Activated CD8-positive, alpha-beta memory T cell treated with anti-CD3 and anti-CD28 coated beads, Interleukin-2, amount 50 U/mL, for 4 hours (primary cell): ENCODE data around the gene P2RY6.
A peak's percentile ranks its signal among the peaks of the same experiment; 100 is the strongest.

Experiments used
- DNase-seq: peaks from one replicate; pipeline ENCODE4 v3.0.0-alpha.2; 2020

Gene P2RY6

DNA sequence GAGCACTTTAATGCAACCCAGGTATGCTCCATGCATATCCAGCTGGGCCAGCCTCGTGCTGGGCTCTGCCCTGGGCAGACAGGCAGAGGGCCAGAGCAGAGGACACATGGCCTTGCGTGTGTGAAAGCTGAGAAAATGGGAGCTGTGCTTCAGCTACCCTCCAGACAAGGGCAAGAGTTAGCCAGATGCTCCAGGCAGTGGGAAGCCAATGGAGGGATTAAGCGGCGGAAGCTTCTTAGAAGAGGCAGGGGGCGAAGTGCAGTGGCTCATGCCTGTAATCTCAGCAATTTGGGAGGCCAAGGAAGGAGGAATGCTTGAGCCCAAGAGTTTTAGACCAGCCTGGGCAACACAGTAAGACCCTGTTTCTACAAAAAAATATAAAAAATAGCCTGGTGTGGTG is 26.1 kb downstream of the P2RY6 start:
- no peak for DNase-seq

DNA sequence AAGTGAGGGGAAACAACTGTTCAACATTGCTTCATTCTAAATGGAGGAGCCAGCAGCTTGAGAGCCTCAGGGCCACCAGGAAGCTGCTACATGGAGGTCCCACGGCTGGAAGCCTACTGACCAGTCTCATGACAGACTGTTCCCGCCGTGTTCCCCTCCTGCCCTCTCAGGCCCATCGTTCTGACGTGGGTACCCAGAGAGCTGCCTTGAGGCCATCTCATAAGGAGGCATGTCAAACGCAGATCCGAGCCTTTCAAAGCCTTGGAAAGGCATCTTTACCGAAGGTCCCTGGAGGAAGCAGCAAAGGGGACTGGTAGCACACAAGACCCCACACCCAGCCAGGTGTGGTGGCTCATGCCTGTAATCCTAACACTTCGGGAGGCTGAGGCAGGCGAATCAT is 27.6 kb downstream of the P2RY6 start:
- no peak for DNase-seq

DNA sequence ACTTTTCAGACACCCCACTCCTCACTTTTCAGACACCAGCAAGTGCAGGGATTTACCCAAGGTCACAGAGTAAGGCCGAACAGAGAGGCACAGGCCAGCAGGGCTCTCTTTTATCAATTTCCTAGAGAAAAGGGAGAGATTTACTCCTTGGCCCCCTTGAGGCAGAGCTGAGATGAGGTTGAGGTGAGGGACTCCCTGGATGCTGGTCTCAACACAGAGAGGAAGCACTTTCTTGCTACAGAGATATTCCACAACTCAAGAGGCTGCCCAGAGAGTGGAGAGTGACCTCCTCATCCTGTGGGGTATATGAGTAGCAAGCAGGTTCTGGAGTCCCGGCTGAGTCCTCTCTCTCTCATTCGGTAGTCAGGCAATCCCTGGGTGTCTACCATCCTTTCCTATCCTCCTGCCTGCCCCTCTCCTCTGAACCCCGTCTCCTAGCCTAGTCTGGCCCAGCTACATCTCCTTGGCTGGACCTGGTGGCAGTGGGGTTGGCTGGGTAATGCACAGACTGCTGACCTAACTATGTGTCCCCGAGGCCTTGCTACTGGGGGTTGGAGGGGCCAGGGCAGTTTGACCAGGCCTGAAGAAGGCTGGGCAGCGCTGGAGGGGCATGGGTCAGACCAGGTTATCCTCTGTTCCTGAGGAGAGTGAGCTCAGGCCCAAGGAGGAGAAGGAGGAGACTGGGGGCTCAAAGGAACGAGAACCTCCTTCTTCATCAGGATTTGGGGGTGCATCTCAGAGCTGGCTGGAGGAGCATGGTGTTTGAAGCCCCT is 34.1 kb downstream of the P2RY6 start:
- DNase-seq: no peak

DNA sequence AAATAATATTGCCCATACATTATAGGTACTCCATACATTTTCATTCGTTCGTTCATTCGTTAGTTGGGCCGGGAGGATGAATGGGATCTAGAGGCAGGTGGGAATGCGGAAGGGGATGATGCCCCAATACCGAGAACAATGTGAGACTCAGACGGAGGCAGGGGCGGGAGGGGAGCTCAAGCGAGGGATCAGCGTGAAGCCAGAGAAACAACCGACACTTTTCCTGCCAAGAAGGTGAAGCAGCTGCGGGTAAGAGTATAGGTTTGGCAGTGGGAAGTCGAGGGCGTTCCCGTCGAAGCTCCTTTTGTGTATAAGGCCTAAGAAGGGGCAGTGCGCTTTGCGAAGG is 34.8 kb downstream of the P2RY6 start:
- DNase-seq: no peak

DNA sequence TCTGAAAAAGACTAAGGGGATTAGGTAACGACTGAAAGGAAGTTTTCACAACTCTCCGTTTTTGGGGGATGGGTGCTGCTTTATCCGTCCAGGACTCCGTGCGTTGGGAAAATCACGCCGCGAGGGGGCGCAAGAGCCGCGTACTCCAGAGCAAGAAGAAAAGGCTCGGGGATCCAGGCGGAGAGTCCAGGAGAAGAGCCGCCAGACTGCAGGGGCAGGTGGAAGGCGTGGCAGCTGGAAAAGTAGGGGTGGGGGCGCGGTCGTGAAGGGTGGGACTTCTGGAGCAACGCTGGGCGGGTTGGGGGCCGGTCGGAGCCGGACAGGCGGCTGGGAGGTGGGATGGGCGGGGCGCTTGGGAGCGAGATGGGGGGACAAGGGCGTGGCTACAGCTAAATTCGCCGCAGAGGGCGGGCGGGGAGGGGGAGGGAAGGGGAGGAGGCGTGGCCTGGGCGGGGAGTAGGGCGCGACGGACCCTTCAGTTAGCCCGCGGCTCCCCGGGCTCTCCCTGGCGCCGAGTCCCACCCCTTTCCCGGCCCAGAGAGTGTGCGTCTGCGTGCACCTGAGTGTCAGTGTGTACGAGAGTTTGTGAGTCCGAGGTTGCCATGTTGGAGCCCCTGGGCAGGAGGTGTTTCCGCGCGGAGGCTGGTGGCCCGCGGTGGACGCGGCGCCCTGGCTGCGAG is 35.3 kb downstream of the P2RY6 start:
- DNase-seq: peak; percentile 94

DNA sequence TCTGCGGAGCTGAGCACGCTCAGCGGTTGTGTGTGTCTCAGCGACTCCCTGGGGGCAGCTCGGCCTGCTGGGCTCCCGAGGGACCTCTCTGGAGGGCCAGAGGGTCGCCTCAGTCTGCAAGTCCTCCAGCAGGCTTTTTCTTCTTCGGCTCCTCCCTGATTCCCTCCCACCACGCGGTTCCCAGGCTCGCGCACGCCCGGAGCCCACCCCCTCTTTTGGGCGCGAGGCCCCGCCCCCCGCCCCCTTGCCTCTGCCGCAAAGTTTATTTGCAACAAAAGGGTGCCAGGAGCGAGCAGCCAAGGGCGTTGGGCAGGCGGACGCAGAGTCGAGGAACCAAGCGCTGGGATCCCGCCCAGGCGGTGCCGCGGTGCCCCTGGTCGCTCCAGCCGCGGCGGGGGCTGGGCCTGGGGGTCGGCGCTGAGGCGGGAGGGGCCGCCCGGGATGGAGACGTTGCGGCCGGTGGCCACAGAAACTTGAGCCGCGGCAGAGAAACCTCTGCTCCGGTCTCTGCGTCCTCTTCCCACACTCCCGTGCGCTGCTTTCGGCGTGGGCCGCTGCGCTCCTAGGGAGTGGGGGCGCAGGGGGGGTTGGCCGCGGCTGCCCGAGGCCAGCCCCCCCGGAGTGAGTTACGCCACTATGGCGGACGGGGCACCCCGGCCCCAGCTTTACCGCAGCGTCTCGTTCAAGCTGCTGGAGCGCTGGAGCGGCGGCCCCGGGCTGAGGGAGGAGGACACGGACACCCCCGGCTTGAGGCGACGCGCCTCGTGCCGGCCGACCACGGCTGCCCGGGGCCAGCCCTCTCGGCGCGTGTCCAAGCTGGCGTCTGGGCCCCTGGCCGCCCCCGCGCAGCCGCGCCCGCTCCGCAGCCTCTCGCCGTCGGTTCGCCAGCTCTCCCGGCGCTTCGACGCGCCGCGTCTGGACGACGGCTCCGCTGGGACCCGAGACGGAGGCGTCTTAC is 36.1 kb downstream of the P2RY6 start, which contains the start of gene ARHGEF17:
Gene ARHGEF17, plus strand, starts transcription at position 274 of the 958 bp plus-strand sequence. Its CDS starts 363 bp downstream, at position 637.
- DNase-seq: peak; percentile 47

DNA sequence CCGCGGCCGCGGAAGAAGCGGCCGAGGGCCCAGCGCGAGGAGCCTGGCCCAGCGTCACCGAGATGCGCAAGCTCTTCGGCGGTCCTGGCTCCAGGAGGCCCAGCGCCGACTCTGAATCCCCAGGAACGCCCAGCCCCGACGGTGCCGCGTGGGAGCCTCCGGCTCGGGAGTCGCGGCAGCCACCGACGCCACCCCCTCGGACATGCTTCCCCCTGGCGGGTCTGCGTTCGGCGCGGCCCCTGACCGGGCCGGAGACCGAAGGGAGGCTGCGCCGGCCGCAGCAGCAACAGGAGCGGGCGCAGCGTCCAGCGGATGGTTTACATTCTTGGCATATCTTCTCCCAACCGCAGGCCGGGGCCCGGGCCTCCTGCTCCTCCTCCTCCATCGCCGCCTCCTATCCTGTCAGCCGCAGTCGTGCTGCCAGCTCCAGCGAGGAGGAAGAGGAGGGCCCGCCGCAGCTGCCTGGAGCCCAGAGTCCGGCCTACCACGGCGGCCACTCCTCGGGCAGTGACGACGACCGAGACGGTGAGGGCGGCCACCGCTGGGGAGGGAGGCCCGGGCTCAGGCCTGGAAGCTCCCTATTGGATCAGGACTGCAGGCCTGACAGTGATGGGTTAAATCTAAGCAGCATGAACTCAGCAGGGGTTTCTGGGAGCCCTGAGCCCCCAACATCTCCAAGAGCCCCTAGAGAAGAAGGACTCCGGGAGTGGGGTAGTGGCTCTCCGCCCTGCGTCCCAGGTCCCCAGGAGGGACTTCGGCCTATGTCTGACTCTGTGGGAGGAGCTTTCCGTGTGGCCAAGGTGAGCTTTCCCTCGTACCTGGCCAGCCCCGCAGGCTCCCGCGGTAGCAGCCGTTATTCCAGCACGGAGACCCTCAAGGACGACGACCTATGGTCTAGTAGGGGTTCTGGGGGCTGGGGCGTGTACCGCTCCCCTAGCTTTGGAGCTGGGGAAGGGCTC is 37.1 kb downstream of the P2RY6 start:
- no peak for DNase-seq

DNA sequence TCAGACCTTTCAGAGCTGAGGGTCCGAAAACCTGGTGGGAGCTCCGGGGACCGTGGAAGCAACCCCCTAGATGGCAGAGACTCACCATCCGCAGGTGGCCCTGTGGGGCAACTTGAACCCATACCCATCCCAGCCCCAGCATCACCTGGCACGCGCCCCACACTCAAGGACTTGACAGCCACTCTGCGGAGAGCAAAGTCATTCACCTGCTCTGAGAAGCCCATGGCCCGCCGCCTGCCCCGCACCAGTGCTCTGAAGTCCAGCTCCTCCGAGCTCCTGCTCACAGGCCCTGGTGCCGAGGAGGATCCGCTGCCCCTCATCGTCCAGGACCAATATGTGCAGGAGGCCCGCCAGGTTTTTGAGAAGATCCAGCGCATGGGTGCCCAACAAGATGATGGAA is 37.9 kb downstream of the P2RY6 start:
- DNase-seq: no peak

DNA sequence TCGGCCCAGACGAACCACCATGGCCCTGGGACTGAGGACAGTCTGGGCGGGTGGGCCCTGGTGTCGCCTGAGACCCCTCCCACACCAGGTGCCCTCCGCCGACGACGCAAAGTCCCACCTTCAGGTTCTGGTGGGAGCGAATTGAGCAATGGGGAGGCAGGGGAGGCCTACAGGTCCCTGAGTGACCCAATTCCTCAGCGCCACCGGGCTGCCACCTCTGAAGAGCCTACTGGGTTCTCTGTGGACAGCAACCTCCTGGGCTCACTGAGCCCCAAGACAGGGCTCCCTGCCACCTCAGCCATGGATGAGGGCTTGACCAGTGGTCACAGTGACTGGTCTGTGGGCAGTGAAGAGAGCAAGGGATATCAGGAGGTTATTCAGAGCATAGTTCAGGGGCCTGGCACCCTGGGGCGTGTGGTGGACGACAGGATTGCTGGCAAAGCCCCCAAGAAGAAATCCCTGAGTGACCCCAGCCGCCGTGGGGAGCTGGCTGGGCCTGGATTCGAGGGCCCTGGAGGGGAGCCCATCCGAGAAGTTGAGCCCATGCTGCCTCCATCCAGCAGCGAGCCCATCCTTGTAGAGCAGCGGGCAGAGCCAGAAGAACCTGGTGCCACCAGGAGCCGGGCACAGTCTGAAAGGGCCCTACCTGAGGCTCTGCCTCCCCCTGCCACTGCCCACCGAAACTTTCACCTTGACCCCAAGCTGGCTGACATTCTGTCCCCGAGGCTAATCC is 38.7 kb downstream of the P2RY6 start:
- no peak for DNase-seq

DNA sequence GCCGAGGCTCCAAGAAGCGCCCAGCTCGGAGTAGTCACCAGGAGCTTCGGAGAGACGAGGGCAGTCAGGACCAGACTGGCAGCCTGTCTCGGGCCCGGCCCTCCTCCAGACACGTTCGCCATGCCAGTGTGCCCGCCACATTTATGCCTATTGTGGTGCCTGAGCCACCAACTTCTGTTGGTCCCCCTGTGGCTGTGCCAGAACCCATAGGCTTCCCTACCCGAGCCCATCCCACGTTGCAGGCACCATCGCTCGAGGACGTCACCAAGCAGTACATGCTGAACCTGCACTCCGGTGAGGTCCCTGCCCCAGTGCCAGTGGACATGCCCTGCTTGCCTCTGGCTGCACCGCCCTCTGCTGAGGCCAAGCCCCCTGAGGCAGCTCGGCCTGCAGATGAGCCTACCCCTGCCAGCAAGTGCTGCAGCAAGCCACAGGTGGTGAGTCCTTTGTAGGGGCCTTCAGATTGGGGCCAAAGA is 39.3 kb downstream of the P2RY6 start:
- no peak for DNase-seq

DNA sequence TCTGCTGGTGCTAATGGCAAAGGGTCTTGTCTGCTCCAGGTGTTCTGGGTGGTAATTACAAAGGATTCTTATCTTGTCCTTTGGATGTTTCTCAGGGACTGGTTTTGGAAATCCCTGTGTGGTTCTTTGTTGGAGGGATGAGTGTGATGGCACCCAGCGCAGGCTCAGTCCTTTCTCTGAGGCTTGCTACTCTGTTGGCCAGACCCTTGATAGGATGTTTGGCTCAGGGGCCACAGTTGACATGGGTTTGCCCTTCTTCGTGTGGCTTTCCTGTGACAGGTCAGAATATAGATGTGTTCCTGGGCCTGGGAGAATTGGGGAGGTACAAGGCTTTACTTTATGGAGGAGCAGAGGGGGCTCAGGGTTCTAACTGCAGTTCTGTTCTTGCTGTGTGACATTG is 39.9 kb downstream of the P2RY6 start:
- DNase-seq: no peak

DNA sequence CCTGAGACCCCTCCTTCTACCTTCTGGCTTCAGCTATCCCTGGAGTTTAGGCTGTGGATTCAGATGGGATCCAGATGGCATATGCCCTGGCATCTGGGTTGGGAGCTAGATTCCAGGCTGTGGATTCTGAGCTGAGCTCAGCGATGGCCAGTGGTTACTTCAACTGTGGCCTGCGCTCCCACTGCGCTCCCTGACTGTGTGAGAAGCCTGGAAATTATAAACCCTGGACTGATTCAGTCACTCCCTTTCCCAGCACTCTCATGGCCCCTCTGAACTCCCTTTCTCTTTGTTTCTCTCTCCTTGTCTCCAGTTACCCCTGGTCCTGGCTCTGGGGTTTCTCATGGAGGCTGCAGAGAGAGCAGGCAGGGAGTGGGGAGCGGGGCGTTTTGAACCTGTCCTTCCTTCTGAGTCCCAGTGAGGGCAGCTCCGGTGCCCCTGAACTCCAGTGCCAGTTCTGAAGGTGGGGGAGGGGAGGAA is 40.8 kb downstream of the P2RY6 start:
- DNase-seq: no peak

DNA sequence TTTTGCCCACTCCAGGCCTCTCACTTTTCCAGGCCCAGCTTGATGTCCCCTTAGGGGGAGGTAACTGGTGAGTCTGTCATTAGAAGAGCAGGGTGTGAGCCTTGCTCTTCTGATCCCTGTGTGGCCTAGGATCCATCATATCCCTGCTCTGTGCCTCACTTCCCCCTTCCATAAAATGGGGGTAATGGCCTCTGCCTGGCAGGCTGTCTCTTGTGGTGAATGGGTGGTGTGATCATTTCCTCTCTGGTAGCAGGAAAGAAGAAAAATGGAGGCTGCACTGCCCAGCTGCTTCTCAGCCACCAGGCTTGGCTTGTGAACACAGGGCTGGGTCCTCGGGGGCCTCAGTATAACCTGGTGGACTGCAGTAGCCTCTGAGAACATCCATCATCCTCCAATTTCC is 41.5 kb downstream of the P2RY6 start:
- DNase-seq: no peak

DNA sequence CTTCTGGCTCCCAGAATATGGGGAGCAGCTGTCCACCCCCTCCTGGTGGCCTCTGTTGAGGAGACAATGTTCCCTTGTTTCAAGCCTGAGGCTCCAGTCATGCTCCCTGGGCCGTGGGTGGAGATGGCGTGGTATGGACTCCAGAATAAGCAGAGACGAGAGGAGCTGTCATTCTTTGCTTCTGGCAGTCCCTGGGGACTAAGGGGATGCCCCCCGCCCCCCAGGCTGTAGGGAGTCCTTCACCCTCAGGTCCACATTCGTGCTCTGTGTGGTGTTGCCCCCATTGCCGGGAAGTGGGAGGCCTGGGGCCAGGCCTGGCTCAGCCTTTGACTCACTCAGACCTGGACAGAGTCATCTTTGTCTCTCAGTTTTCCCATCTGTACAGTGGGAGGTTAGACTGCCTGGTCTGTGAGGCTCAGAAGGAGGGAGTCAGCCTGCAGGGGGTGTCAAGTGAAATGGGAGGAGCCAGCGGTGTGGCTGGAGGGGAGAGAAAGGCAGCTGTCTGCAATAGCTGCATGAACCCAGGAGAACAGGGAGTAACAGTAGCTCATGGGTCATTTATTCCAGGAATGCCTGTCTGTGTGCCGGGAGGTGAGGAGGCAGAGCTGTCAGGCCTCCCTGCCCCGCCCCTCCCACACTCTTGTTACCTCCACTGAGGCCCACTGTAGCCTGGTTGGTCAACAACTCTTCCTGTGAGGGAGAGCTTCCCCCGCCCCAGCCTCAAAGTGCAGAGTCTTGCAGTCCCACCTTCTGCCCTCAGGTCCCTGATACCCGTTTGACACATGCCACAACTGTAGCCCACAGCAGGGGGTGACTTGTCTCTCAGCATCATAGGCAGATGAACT is 42.2 kb downstream of the P2RY6 start:
- no peak for DNase-seq

DNA sequence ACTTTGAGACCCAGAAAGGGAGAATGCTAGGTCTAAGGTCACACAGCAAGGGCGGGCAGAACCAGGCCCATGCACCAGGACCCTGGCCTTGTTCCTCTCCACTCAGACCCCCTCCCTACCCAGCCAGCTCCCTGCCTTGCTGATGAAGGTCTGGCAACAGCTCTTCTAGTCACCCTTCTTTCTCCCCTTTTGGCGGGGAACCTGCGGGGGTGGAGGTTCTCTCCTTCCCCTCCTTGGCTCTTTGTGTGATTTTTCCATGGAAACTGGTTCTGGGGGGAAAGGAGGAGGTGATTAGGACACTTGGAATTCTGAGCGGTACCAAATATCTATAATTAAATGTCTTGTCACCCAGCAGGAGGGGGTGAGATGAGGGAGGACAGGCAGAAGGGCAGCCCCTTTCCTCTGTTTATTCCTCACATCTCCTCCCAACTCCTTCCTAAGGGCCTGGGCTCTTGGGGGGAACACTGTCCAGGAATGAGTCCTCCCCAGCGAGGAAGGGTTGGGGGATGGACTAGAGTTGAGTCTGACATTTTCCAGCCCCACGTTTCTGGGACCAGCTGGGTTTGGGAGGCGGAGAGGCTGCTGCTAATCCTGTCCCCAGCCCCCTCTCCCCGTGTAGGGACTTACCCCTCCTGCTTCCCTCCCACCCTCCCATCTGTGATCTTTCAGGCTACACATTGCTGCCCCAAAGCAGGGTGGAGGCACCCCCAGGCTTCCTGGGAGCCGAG is 43.3 kb downstream of the P2RY6 start:
- no peak for DNase-seq

DNA sequence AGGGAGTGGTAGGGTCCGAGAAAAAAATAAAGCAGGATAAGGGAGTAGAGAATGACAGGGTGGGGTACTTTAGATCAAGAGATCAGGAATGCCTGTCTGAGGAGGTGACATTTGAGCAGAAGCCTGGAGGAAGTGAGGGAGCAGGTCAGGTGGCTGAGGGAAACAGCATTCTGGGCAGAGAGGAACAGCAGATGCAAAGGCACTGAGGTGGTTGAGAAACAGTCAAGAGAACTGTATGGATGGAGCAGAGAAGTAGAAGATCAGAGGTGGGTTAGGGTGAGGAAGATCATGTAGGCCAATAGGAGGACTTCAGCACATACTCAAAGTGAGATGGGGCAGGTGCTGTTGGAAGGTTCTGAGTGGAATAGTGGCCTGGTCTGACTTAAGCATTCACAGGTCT is 44.3 kb downstream of the P2RY6 start:
- DNase-seq: no peak

DNA sequence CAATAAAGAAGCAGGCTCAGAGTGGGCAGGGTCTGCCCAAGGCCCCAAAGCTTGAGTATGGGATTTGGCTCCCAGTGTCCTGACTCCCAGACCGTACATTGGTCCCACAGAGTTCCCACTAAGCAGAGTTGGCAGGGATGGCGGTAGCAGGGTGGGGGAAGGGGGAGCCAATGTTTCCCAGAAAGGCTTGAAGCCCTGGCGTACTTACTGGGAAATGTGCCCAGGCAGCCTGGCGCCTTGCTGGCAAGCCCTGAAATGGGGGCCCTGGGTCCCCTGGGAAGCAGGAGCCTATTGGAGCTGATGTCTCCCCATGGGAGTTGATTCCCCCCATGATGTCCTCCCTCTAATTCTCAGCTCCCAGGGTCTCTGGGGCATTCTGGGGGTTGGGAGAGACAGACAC is 45.2 kb downstream of the P2RY6 start:
- DNase-seq: no peak

DNA sequence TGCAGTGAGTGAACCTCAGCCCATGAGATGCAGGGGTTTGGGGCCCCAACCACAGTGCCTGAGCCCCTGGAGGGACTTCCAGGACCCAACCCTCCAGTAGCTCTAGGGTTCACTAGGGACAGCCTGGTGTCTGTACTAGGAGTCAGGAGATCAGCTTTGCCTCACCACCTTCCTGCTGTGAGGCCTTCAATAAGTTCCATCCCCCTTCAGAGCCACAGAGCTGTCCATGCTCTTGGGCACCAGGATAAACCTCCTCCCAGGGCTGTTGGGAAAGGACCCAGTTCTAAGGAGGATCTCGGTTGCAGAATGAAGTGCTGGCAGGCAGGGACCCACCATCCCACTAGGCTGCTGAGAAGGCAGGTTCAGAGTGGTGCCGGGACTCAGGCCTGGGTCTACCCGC is 45.7 kb downstream of the P2RY6 start:
- no peak for DNase-seq

DNA sequence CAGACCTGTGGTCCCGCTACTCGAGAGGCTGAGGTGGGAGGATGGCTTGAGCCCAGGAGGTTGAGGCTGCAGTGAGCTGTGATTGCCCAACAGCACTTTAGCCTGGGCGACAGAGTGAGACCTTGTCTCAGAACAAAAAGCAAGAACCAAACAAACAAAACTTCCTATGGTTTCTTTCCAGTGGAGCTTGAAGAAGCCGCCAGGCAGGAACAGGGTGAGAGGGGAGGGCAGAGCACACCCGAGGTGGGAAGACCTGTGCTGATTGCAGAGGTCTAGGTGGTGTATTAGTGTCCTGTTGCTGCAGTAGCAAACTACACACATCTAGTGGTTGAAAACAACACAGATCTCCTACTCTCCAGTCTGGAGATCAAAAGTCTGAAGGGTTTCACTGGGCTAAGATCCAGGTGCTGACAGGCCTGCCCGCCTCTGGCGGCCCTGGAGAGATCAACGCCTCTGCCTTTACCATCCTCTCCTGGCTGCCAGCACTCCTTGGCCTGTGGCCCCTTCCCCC is 46.4 kb downstream of the P2RY6 start:
- DNase-seq: no peak
